ENCODE data around the gene METAP1D.
"Not testable (repeated sequence)": the region's sequence is repeated elsewhere in the genome, so short reads cannot be mapped to it uniquely, and the experiment has no call there.

Gene METAP1D

GRCh38 chr2:172066394-172066886 is 66.7 kb downstream of the METAP1D start:
- TF ChIP-seq, protein P1, sequence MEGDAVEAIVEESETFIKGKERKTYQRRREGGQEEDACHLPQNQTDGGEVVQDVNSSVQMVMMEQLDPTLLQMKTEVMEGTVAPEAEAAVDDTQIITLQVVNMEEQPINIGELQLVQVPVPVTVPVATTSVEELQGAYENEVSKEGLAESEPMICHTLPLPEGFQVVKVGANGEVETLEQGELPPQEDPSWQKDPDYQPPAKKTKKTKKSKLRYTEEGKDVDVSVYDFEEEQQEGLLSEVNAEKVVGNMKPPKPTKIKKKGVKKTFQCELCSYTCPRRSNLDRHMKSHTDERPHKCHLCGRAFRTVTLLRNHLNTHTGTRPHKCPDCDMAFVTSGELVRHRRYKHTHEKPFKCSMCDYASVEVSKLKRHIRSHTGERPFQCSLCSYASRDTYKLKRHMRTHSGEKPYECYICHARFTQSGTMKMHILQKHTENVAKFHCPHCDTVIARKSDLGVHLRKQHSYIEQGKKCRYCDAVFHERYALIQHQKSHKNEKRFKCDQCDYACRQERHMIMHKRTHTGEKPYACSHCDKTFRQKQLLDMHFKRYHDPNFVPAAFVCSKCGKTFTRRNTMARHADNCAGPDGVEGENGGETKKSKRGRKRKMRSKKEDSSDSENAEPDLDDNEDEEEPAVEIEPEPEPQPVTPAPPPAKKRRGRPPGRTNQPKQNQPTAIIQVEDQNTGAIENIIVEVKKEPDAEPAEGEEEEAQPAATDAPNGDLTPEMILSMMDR (IDR thresholded peaks at IDR 0.05; ENCODE audit: borderline replicate concordance, insufficient read depth, low read depth, low read length), result no peak
- H3K4me3 ChIP-seq (ENCODE audit: low read depth, low read length), result no peak overlapping the region

GRCh38 chr2:172067905-172068304 is 68.2 kb downstream of the METAP1D start:
- H3K4me3 ChIP-seq (ENCODE audit: low read depth, low read length), result not testable (repeated sequence)

DNA sequence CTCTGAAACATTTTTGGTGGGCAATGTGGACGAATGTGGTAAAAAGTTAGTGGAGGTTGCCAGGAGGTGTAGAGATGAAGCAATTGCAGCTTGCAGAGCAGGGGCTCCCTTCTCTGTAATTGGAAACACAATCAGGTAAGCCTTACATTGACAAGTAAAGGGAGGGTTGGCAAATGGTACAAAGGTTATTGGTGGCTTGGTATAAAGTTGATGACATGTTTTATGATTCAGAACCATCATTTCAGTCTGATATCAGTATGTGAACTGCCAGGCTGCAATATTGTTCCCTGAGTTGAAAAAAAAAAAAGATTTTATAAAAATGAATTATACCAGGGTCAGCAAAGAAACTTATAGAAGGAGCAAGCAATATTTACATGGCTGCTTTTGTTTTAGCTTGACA is 71.2 kb downstream of the METAP1D start:
- no peak overlapping the region for H3K4me3 ChIP-seq (ENCODE audit: low read depth, low read length)
- TF ChIP-seq, protein P1 (IDR thresholded peaks at IDR 0.05; ENCODE audit: borderline replicate concordance, insufficient read depth, low read depth, low read length), result no peak

- TF ChIP-seq, protein P1 (IDR thresholded peaks at IDR 0.05; ENCODE audit: borderline replicate concordance, insufficient read depth, low read depth, low read length), result no peak
- no peak overlapping the region for H3K4me3 ChIP-seq (ENCODE audit: low read depth, low read length)
Measured at GRCh38 chr2:172072303-172072702, 72.5 kb downstream of the METAP1D start.

GRCh38 chr2:172072706-172073105 is 73.0 kb downstream of the METAP1D start:
- no peak overlapping the region for H3K4me3 ChIP-seq (ENCODE audit: low read depth, low read length)
- TF ChIP-seq, protein P1 (IDR thresholded peaks at IDR 0.05; ENCODE audit: borderline replicate concordance, insufficient read depth, low read depth, low read length), result no peak

DNA sequence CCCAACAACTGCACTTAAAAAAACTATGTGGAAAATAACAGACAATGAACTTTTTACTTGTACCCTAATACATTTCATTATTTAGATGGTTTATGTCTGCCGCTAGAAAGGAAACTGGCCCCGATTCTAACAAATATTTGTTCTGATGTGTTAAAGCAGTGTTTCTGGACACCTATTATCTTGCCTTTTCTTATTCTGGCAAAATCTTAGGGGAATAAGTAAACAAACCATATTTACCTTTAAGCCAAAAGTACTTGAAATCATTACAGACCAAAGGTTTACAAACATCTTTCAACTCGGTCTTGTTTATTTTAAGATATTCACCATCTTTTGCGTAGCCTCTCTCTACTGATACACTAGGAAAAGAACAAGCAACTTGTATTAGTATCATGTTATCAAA is 73.8 kb downstream of the METAP1D start:
- TF ChIP-seq, protein P1 (IDR thresholded peaks at IDR 0.05; ENCODE audit: borderline replicate concordance, insufficient read depth, low read depth, low read length), result no peak
- no peak overlapping the region for H3K4me3 ChIP-seq (ENCODE audit: low read depth, low read length)

DNA sequence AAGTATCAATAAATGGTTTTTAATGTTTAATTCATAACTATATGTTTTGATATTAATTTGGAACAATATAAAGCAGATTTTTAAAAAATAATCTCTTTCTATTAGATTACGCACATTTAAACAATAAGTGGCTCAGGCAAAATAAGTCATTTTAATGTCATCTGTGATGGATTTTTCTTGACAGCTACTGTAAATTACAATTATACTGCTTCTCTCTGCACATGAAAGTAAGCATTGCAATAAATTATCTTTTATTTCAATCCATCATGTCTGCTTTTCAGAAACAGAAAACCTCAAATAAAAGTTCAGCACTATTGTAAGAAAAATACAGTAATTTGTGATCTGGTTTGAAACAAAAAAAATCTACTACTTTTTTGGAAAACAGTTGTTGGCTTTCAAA is 74.5 kb downstream of the METAP1D start:
- no peak overlapping the region for H3K4me3 ChIP-seq (ENCODE audit: low read depth, low read length)
- TF ChIP-seq, protein P1 (IDR thresholded peaks at IDR 0.05; ENCODE audit: borderline replicate concordance, insufficient read depth, low read depth, low read length), result no peak

GRCh38 chr2:172079416-172079815 is 79.7 kb downstream of the METAP1D start:
- H3K4me3 ChIP-seq (ENCODE audit: low read depth, low read length), result no peak overlapping the region
- TF ChIP-seq, protein P1 (IDR thresholded peaks at IDR 0.05; ENCODE audit: borderline replicate concordance, insufficient read depth, low read depth, low read length), result no peak
